Tibial artery (tissue), 4 donors: Measurements from ENCODE around the gene INAFM2.
A peak's percentile ranks its signal among the peaks of the same experiment; 100 is the strongest.

Experiments
- DNase-seq, 2 donors: peaks; one replicate each; pipeline ENCODE4 v3.0.0-alpha.2; 2019
- H3K27ac ChIP-seq, 2 donors: fragments of 200-600 bp; sonication (generic) in 1 of 2; 1 replicate in 1 of 2; 2 replicates in 1 of 2; pipeline ENCODE4 v1.5.1; 2018 to 2019; ENCODE audit warnings: mild to moderate bottlenecking in 1 of 2
- H3K27me3 ChIP-seq, 2 donors: fragments of 200-600 bp; sonication (generic) in 1 of 2; one replicate each; pipeline versions ENCODE4 v1.5.1 to v1.6.0; 2016 to 2019
- H3K36me3 ChIP-seq, 3 donors: fragments of 200-600 bp; sonication (generic) in 2 of 3; one replicate each; pipeline ENCODE4 v1.5.1; 2016 to 2019; ENCODE audit warnings: mild to moderate bottlenecking in 2 of 3
- H3K4me1 ChIP-seq, 4 donors: fragments of 200-600 bp; sonication (generic) in 2 of 4; 1 replicate in 3 of 4; 2 replicates in 1 of 4; pipeline ENCODE4 v1.5.1; 2016 to 2019
- H3K4me3 ChIP-seq, 2 donors: fragments of 200-600 bp; sonication (generic) in 1 of 2; 1 replicate in 1 of 2; 2 replicates in 1 of 2; pipeline ENCODE4 v1.5.1; 2018 to 2019; ENCODE audit warnings: mild to moderate bottlenecking in 2 of 2
- H3K9me3 ChIP-seq, 3 donors: fragments of 200-600 bp; sonication (generic) in 1 of 3; one replicate each; pipeline ENCODE4 v1.5.1; 2016 to 2019
- CTCF ChIP-seq, 2 experiments: fragments of 200-600 bp in 1 of 2; fragments of 450-650 bp in 1 of 2; IDR thresholded peaks; one replicate each; pipeline ENCODE4 v1.5.1; 2017 to 2019; ENCODE audit warnings: antibody characterized with exemption in 2 of 2, mild to moderate bottlenecking in 1 of 2, moderate library complexity in 1 of 2
- intact Hi-C: fragments of 100-400 bp; cut with DNase I; formaldehyde crosslinking; loops from one replicate; pipeline ENCODE4 v1.15.0; 2023; ENCODE audit warnings: low total_unique reads

INAFM2 gene

GRCh38 chr15:40367686-40368611 lies 44.5 kb downstream of the INAFM2 start:
- Histone ChIP-seq H3K27ac (peak overlapping the region; percentile 29 to 48), H3K4me3 (peak overlapping the region; percentile 36 to 48), H3K36me3 (no peaks in the 10 kb centered on the region), H3K9me3 (no peaks in the 10 kb centered on the region), H3K4me1 (peaks cover 0 to 21% (median 17%) of the 10 kb centered on the region in 4 donors), H3K27me3 (no peaks in the 10 kb centered on the region)
- intact Hi-C loops = loop anchor here (1.0 to 10.0 kb wide), 3 partner anchors 47 to 83 kb away; partner anchors contain the start of gene ANKRD63
- DNase-seq = peak; percentile 74 to 91
- peak; percentile 85 to 94 for TF ChIP-seq CTCF (IDR thresholded peaks at IDR 0.05)

- Histone ChIP-seq H3K9me3 (no peaks in the 10 kb centered on the region), H3K36me3 (no peaks in the 10 kb centered on the region), H3K27ac (peak overlapping the region; percentile 29 to 30), H3K27me3 (no peaks in the 10 kb centered on the region), H3K4me3 (peak overlapping the region in 1 of 2 donors; percentile 48), H3K4me1 (peaks cover 0 to 21% (median 17%) of the 10 kb centered on the region in 4 donors)
- TF ChIP-seq CTCF (IDR thresholded peaks at IDR 0.05) = no peak
- peak in 1 of 2 donors; percentile 61 for DNase-seq
- intact Hi-C loops = loop anchor here (1.0 to 10.0 kb wide), 2 partner anchors 52 to 84 kb away; partner anchors contain the start of gene ANKRD63
Measured at GRCh38 chr15:40368719-40369473, 45.4 kb downstream of the INAFM2 start.

- H3K4me1 ChIP-seq = peaks cover 0 to 21% (median 17%) of the 10 kb centered on the region in 4 donors
- H3K27ac ChIP-seq = no peak overlapping the region
- DNase-seq = peak in 1 of 2 donors; percentile 55
- H3K36me3 ChIP-seq = no peaks in the 10 kb centered on the region
- TF ChIP-seq CTCF (IDR thresholded peaks at IDR 0.05) = no peak
- no peaks in the 10 kb centered on the region for H3K27me3 ChIP-seq
- H3K9me3 ChIP-seq = no peaks in the 10 kb centered on the region
- no peak overlapping the region for H3K4me3 ChIP-seq
- intact Hi-C loops = loop anchor here (10.0 kb wide), 1 partner anchor 85 kb away; the partner anchor contains the start of gene ANKRD63
Measured at GRCh38 chr15:40369474-40369869, 46.0 kb downstream of the INAFM2 start.

- DNase-seq = peak in 1 of 2 donors; percentile 47
- no peak overlapping the region for H3K27ac ChIP-seq
- intact Hi-C loops = loop anchor here (10.0 kb wide), 1 partner anchor 85 kb away; the partner anchor contains the start of gene ANKRD63
- no peak overlapping the region for H3K4me3 ChIP-seq
- no peak for TF ChIP-seq CTCF (IDR thresholded peaks at IDR 0.05)
- no peaks in the 10 kb centered on the region for H3K9me3 ChIP-seq
- no peaks in the 10 kb centered on the region for H3K36me3 ChIP-seq
- H3K27me3 ChIP-seq = no peaks in the 10 kb centered on the region
- H3K4me1 ChIP-seq = peaks cover 0 to 21% (median 17%) of the 10 kb centered on the region in 4 donors
Measured at GRCh38 chr15:40369971-40370370, 46.5 kb downstream of the INAFM2 start.

- no peak overlapping the region for H3K27ac ChIP-seq
- intact Hi-C loops = no loop called here
- no peaks in the 10 kb centered on the region for H3K9me3 ChIP-seq
- DNase-seq = no peak
- no peaks in the 10 kb centered on the region for H3K27me3 ChIP-seq
- no peaks in the 10 kb centered on the region for H3K36me3 ChIP-seq
- TF ChIP-seq CTCF (IDR thresholded peaks at IDR 0.05) = no peak
- H3K4me3 ChIP-seq = no peak overlapping the region
- peaks cover 0 to 6% (median 5%) of the 10 kb centered on the region in 4 donors for H3K4me1 ChIP-seq
Measured at GRCh38 chr15:40372981-40373380, 49.5 kb downstream of the INAFM2 start.
